ENCODE results near the gene PROK1.
A peak's percentile ranks its signal among the peaks of the same experiment; 100 is the strongest.
"Not testable (repeated sequence)": the region's sequence is repeated elsewhere in the genome, so short reads cannot be mapped to it uniquely, and the experiment has no call there.

Gene PROK1

GRCh38 chr1:110409316-110409715, 41.6 kb upstream of the PROK1 start:
- Histone ChIP-seq H3K27me3 (ENCODE audit: insufficient read depth, low read depth, severe bottlenecking) (no peaks in the 10 kb centered on the region), H3K27ac (no peak overlapping the region), H3K9me3 (ENCODE audit: severe bottlenecking) (no peaks in the 10 kb centered on the region), H3K36me3 (peaks cover 19% of the 10 kb centered on the region), H3K4me3 (ENCODE audit: low read depth, low read length) (no peak overlapping the region)
- TF ChIP-seq CTCF (IDR thresholded peaks at IDR 0.05; ENCODE audit: low read depth, low read length), result no peak
- no peak for DNase-seq

- no peaks in the 10 kb centered on the region for H3K9me3 ChIP-seq (ENCODE audit: severe bottlenecking)
- no peak overlapping the region for H3K4me3 ChIP-seq (ENCODE audit: low read depth, low read length)
- no peak overlapping the region for H3K27ac ChIP-seq
- TF ChIP-seq CTCF (IDR thresholded peaks at IDR 0.05; ENCODE audit: low read depth, low read length), result no peak
- no peak for DNase-seq
- no peaks in the 10 kb centered on the region for H3K36me3 ChIP-seq
- H3K27me3 ChIP-seq (ENCODE audit: insufficient read depth, low read depth, severe bottlenecking), result no peaks in the 10 kb centered on the region
These were observed 39.7 kb upstream of the PROK1 start for GRCh38 chr1:110411173-110411735.

- no peaks in the 10 kb centered on the region for H3K9me3 ChIP-seq (ENCODE audit: severe bottlenecking)
- H3K36me3 ChIP-seq, result no peaks in the 10 kb centered on the region
- no peak overlapping the region for H3K4me3 ChIP-seq (ENCODE audit: low read depth, low read length)
- peak; percentile 82 for DNase-seq
- no peak overlapping the region for H3K27ac ChIP-seq
- TF ChIP-seq CTCF (IDR thresholded peaks at IDR 0.05; ENCODE audit: low read depth, low read length), result peak; percentile 88
- no peaks in the 10 kb centered on the region for H3K27me3 ChIP-seq (ENCODE audit: insufficient read depth, low read depth, severe bottlenecking)
These were observed 38.4 kb upstream of the PROK1 start for GRCh38 chr1:110412576-110412975.

GRCh38 chr1:110413045-110413444, 37.9 kb upstream of the PROK1 start:
- DNase-seq; H3K27me3 ChIP-seq (ENCODE audit: insufficient read depth, low read depth, severe bottlenecking); H3K36me3 ChIP-seq; H3K4me3 ChIP-seq (ENCODE audit: low read depth, low read length); H3K27ac ChIP-seq; H3K9me3 ChIP-seq (ENCODE audit: severe bottlenecking): not testable (repeated sequence)

GRCh38 chr1:110418729-110419128, 32.2 kb upstream of the PROK1 start:
- no peak for DNase-seq
- no peak overlapping the region for H3K4me3 ChIP-seq (ENCODE audit: low read depth, low read length)
- H3K36me3 ChIP-seq, result no peaks in the 10 kb centered on the region
- no peaks in the 10 kb centered on the region for H3K27me3 ChIP-seq (ENCODE audit: insufficient read depth, low read depth, severe bottlenecking)
- no peak for TF ChIP-seq CTCF (IDR thresholded peaks at IDR 0.05; ENCODE audit: low read depth, low read length)
- H3K9me3 ChIP-seq (ENCODE audit: severe bottlenecking), result no peaks in the 10 kb centered on the region
- no peak overlapping the region for H3K27ac ChIP-seq

- no peak for TF ChIP-seq CTCF (IDR thresholded peaks at IDR 0.05; ENCODE audit: low read depth, low read length)
- H3K36me3 ChIP-seq, result no peaks in the 10 kb centered on the region
- H3K4me3 ChIP-seq (ENCODE audit: low read depth, low read length), result no peak overlapping the region
- H3K9me3 ChIP-seq (ENCODE audit: severe bottlenecking), result no peaks in the 10 kb centered on the region
- no peak overlapping the region for H3K27ac ChIP-seq
- no peak for DNase-seq
- no peaks in the 10 kb centered on the region for H3K27me3 ChIP-seq (ENCODE audit: insufficient read depth, low read depth, severe bottlenecking)
These were observed 30.8 kb upstream of the PROK1 start for GRCh38 chr1:110420023-110420662.

All from WERI-Rb-1 (cell line).